Keratinocyte (primary cell): ENCODE measurements around the gene MMP23B. TPM values are rescaled to one million over a fixed set of nuclear protein-coding genes. Genes with fewer than 3 reads are reported as not detected.

Experiments used
- DNase-seq: peaks from one replicate; pipeline ENCODE4 v3.0.0-alpha.2; 2011; ENCODE audit warnings: low read depth, missing footprints, low spot score
- FAIRE-seq: peaks from 2 replicates; lab custom pipeline; 2011; peaks lifted over from hg19 to GRCh38; lab: Jason Lieb, UNC
- H2AFZ ChIP-seq: 2 replicates; pipeline ENCODE4 v1.6.0; 2012; ENCODE audit warnings: low read length, control low read depth, inconsistent platforms; ENCODE audit not compliant: control insufficient read depth
- H3K27ac ChIP-seq: 2 replicates; pipeline ENCODE4 v1.5.1; 2011; ENCODE audit warnings: low read length; ENCODE audit not compliant: control insufficient read depth, insufficient read depth
- H3K27me3 ChIP-seq: 3 replicates; pipeline ENCODE4 v1.6.0; 2011; ENCODE audit warnings: low read length; ENCODE audit not compliant: control insufficient read depth, insufficient read depth; ENCODE audit errors: extremely low read depth
- H3K36me3 ChIP-seq, 2 experiments: 2 replicates in 1 of 2; 3 replicates in 1 of 2; pipeline ENCODE4 v1.5.1; 2011; ENCODE audit warnings: low read length in 2 of 2, mild to moderate bottlenecking in 1 of 2; ENCODE audit not compliant: control insufficient read depth in 2 of 2, insufficient read depth in 2 of 2; ENCODE audit errors: extremely low read depth in 1 of 2
- H3K4me1 ChIP-seq: 3 replicates; pipeline ENCODE4 v1.5.1; 2011; ENCODE audit warnings: low read length; ENCODE audit not compliant: control insufficient read depth, insufficient read depth; ENCODE audit errors: extremely low read depth
- H3K4me2 ChIP-seq: 3 replicates; pipeline ENCODE4 v1.6.0; 2011; ENCODE audit warnings: low read depth, low read length; ENCODE audit not compliant: control insufficient read depth, insufficient read depth; ENCODE audit errors: extremely low read depth
- H3K4me3 ChIP-seq, 3 experiments: fragments of 200-600 bp in 1 of 3; sonication (generic) in 1 of 3; 2 replicates in 2 of 3; 3 replicates in 1 of 3; pipeline ENCODE4 v1.5.1; 2011 to 2016; ENCODE audit warnings: low read length in 3 of 3, mild to moderate bottlenecking in 3 of 3, control low read depth in 2 of 3, inconsistent platforms in 1 of 3, low read depth in 1 of 3, mixed read lengths in 1 of 3, mixed run types in 1 of 3, moderate library complexity in 1 of 3; ENCODE audit not compliant: control insufficient read depth in 2 of 3, insufficient read depth in 2 of 3; ENCODE audit errors: extremely low read depth in 1 of 3
- H3K79me2 ChIP-seq: 2 replicates; pipeline ENCODE4 v1.6.0; 2012; ENCODE audit warnings: low read length; ENCODE audit not compliant: control insufficient read depth, insufficient read depth
- H3K9ac ChIP-seq: 3 replicates; pipeline ENCODE4 v1.6.0; 2011; ENCODE audit warnings: low read length; ENCODE audit not compliant: control insufficient read depth, insufficient read depth; ENCODE audit errors: extremely low read depth
- H3K9me1 ChIP-seq: 3 replicates; pipeline ENCODE4 v1.6.0; 2011; ENCODE audit warnings: low read length; ENCODE audit not compliant: control insufficient read depth, insufficient read depth; ENCODE audit errors: extremely low read depth
- H3K9me3 ChIP-seq: 2 replicates; pipeline ENCODE4 v1.5.1; 2012; ENCODE audit warnings: low read depth, low read length; ENCODE audit not compliant: control insufficient read depth
- H4K20me1 ChIP-seq: 3 replicates; pipeline ENCODE4 v1.6.0; 2011; ENCODE audit warnings: low read length; ENCODE audit not compliant: control insufficient read depth, insufficient read depth; ENCODE audit errors: extremely low read depth
- EZH2 ChIP-seq: IDR thresholded peaks from one replicate; pipeline ENCODE4 v1.6.1; 2012; ENCODE audit warnings: inconsistent platforms, mild to moderate bottlenecking, low read length, moderate library complexity
- dilution Hi-C: fragments of 300-500 bp; cut with MboI; formaldehyde crosslinking; loops from one replicate; pipeline ENCODE4 v1.7.0; 2020; ENCODE audit warnings: low sequenced_read_pairs; ENCODE audit not compliant: extremely low pct_ligation_motif_present
- polyA plus RNA-seq, 5 experiments: library from polyadenylated mRNA; depleted of rRNA in 3 of 5; stranded (reverse) in 3 of 5; stranded (forward) in 1 of 5; unstranded in 1 of 5; fragments of >200 nt; gene quantifications; 1 replicate in 1 of 5; 2 replicates in 3 of 5; 3 replicates in 1 of 5; pipeline versions ENCODE4 v1.2.1 to v1.2.3, GENCODE V29; 2011 to 2012; ENCODE audit warnings: missing spikeins in 2 of 5, low read depth in 1 of 5, low replicate concordance in 1 of 5
- TF ChIP-seq, protein P1 (sequence below), 3 experiments: IDR thresholded peaks in 1 of 3; conservative IDR thresholded peaks in 1 of 3; optimal IDR thresholded peaks in 1 of 3; 2 replicates in 2 of 3; 3 replicates in 1 of 3; pipeline versions ENCODE3 to v1.5.1; 2011; ENCODE audit warnings: low read length in 3 of 3, mild to moderate bottlenecking in 3 of 3, moderate library complexity in 2 of 3, control low read depth in 1 of 3, inconsistent platforms in 1 of 3; ENCODE audit not compliant: insufficient read depth in 2 of 3; ENCODE audit errors: extremely low read depth in 1 of 3

MMP23B gene
- polyA plus RNA-seq, 1 donor (not counting 4 experiments of a cell fraction or from before 2014, with no cell fraction given), result not detected

DNA sequence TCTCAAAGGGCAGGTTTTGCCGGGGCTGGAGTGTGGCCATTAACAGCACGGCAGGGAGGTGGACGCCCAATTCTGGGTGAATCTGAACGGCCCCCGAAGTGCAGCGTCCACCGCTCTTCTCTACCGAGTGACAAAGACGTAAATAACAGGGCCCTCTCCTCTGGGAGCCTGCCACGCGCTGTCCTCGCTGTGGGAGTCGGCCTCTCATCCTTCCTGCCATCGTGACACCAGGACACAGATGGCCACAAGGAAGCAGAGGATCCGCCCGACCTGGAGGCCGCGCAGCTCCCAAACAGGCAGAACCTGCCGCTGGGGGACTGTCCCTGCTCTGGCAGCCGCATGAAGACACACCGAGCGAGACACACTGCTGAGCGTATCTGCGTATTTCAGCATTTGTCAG is 38.9 kb downstream of the MMP23B start:
- H3K9me1 ChIP-seq, result no peaks in the 10 kb centered on the region
- peaks cover 3 to 5% of the 10 kb centered on the region in 2 experiments for H3K36me3 ChIP-seq
- H4K20me1 ChIP-seq, result no peaks in the 10 kb centered on the region
- no peak for DNase-seq
- H3K4me2 ChIP-seq, result no peak overlapping the region
- FAIRE-seq, result no peak
- no peaks in the 10 kb centered on the region for H3K4me1 ChIP-seq
- no peak overlapping the region for H2AFZ ChIP-seq
- H3K4me3 ChIP-seq, result no peak overlapping the region
- H3K9ac ChIP-seq, result no peak overlapping the region
- TF ChIP-seq EZH2, result no peak
- TF ChIP-seq, protein P1, sequence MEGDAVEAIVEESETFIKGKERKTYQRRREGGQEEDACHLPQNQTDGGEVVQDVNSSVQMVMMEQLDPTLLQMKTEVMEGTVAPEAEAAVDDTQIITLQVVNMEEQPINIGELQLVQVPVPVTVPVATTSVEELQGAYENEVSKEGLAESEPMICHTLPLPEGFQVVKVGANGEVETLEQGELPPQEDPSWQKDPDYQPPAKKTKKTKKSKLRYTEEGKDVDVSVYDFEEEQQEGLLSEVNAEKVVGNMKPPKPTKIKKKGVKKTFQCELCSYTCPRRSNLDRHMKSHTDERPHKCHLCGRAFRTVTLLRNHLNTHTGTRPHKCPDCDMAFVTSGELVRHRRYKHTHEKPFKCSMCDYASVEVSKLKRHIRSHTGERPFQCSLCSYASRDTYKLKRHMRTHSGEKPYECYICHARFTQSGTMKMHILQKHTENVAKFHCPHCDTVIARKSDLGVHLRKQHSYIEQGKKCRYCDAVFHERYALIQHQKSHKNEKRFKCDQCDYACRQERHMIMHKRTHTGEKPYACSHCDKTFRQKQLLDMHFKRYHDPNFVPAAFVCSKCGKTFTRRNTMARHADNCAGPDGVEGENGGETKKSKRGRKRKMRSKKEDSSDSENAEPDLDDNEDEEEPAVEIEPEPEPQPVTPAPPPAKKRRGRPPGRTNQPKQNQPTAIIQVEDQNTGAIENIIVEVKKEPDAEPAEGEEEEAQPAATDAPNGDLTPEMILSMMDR (optimal IDR thresholded peaks at IDR 0.05 in 1 of 3, IDR thresholded peaks at IDR 0.05 in 1 of 3, conservative IDR thresholded peaks at IDR 0.05 in 1 of 3; ENCODE audit: extremely low read depth in 1 of 3, insufficient read depth in 2 of 3, low read length in 3 of 3), result no peak
- dilution Hi-C loops, result no loop called here
- H3K27ac ChIP-seq, result no peak overlapping the region
- no peaks in the 10 kb centered on the region for H3K27me3 ChIP-seq
- H3K79me2 ChIP-seq, result no peaks in the 10 kb centered on the region
- H3K9me3 ChIP-seq, result no peaks in the 10 kb centered on the region

DNA sequence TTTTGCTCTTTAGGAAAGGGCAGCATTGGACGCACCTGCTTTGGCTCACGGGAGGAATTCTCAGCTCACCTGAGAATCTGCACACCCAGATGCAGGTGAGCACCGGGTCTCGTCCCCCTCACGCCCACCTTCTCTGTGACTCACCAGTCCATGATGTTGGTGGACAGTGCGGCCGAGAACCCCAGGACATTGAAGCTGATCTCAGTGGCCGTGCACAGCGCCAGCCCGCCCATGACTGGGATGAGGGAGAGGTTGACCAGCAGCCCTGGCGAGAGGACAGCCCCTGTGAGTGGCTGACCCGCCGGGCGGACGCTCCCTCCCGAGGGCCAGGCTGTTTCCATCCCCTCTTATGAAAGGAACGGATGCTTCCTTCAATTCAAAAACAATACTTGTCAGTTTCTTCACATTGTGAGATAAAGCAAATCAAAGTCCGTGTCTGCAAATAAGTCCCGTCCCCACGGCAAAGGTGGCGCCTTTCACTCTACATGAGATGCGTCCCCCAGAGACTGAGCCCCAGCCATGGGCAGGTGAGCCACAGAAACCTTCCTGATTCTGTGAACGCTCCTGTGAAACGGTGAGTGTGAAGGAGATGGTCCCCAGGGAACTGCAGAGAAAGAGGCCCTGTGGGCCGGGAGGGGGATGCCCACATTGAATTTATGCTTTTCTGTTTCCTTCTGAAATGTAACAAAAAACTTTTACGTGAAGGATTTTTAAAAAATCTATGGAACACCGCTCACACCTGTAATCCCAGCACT is 39.6 kb downstream of the MMP23B start:
- Histone ChIP-seq H3K79me2 (no peaks in the 10 kb centered on the region), H3K9me3 (no peaks in the 10 kb centered on the region), H3K36me3 (peaks cover 0 to 5% of the 10 kb centered on the region in 2 experiments), H3K9ac (no peak overlapping the region), H3K4me1 (no peaks in the 10 kb centered on the region), H3K9me1 (no peaks in the 10 kb centered on the region), H3K4me2 (no peak overlapping the region), H4K20me1 (no peaks in the 10 kb centered on the region), H3K27ac (no peak overlapping the region), H3K27me3 (no peaks in the 10 kb centered on the region), H3K4me3 (no peak overlapping the region), H2AFZ (no peak overlapping the region)
- FAIRE-seq, result no peak
- no peak for DNase-seq
- dilution Hi-C loops, result no loop called here
- TF ChIP-seq, protein P1 (optimal IDR thresholded peaks at IDR 0.05 in 1 of 3, IDR thresholded peaks at IDR 0.05 in 1 of 3, conservative IDR thresholded peaks at IDR 0.05 in 1 of 3; ENCODE audit: extremely low read depth in 1 of 3, insufficient read depth in 2 of 3, low read length in 3 of 3), result no peak
- no peak for TF ChIP-seq EZH2
